Fibroblast of mammary gland (primary cell): ENCODE results near the gene ERAL1.
"Not testable (repeated sequence)": the region's sequence is repeated elsewhere in the genome, so short reads cannot be mapped to it uniquely, and the experiment has no call there.

Experiments used
- DNase-seq: peaks from one replicate; pipeline ENCODE4 v3.0.0-alpha.2; 2010; ENCODE audit warnings: low read depth
- H3K4me3 ChIP-seq: 2 replicates; pipeline ENCODE4 v1.5.1; 2011; ENCODE audit warnings: low read depth, mild to moderate bottlenecking, low read length, moderate library complexity; ENCODE audit not compliant: control insufficient read depth
- CTCF ChIP-seq: conservative IDR thresholded peaks from 2 replicates; pipeline ENCODE4 v1.5.1; 2011; ENCODE audit warnings: low read depth, low read length, inconsistent platforms; ENCODE audit not compliant: control insufficient read depth, insufficient read depth

Gene ERAL1

DNA sequence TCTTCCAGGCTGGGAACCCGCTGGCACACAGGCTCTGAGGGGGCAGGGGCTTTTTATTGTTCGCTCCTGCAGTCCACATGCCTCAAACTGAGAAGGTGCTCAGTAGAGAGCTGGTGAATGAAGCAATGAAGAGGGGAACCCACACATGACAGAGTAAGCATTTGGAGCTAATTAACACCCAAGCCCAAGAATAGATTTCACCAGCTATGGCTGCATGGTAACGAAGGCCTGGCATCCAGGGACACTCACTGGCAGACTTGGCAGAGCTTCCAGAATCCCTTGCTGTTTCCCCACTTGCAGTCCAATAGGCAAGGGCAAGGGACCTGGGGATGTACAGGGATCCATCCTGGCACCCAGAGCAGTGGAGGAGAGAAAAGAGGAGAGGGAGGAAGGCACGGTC lies 30.5 kb downstream of the ERAL1 start:
- TF ChIP-seq CTCF, result no peak
- no peak overlapping the region for H3K4me3 ChIP-seq
- no peak for DNase-seq

- TF ChIP-seq CTCF, result no peak
- DNase-seq, result no peak
- no peak overlapping the region for H3K4me3 ChIP-seq
These were observed 31.1 kb downstream of the ERAL1 start for GRCh38 chr17:28885951-28886350.

- no peak for TF ChIP-seq CTCF
- DNase-seq, result no peak
- H3K4me3 ChIP-seq, result no peak overlapping the region
These were observed 33.2 kb downstream of the ERAL1 start for GRCh38 chr17:28887871-28888471.

- no peak for TF ChIP-seq CTCF
- DNase-seq, result no peak
- H3K4me3 ChIP-seq, result no peak overlapping the region
These were observed 34.0 kb downstream of the ERAL1 start for GRCh38 chr17:28888832-28889231.

- H3K4me3 ChIP-seq, result no peak overlapping the region
- no peak for DNase-seq
- no peak for TF ChIP-seq CTCF
These were observed 35.2 kb downstream of the ERAL1 start for GRCh38 chr17:28889996-28890395.

DNA sequence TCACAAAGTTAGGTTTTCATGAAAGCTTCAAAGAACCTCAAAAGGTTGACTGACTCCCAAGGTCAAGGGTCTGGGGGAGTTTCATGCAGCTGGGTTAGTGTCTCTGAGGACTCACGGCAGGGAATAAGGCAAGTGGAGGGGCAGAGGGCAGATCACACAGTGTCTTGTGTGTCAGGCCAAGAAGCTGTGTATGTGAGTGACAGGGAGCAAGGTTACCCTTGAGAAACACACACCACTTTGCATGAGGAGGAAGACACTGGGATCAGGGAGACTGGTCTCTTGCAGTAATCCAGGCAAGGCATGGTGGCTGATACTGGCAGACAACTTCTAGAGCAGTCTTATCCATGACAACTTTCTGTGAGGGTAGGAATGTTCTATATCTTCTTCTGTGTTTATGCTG lies 36.4 kb downstream of the ERAL1 start:
- TF ChIP-seq CTCF, result no peak
- no peak overlapping the region for H3K4me3 ChIP-seq
- DNase-seq, result no peak

GRCh38 chr17:28892024-28892423 lies 37.2 kb downstream of the ERAL1 start:
- TF ChIP-seq CTCF, result no peak
- no peak for DNase-seq
- H3K4me3 ChIP-seq, result no peak overlapping the region

DNA sequence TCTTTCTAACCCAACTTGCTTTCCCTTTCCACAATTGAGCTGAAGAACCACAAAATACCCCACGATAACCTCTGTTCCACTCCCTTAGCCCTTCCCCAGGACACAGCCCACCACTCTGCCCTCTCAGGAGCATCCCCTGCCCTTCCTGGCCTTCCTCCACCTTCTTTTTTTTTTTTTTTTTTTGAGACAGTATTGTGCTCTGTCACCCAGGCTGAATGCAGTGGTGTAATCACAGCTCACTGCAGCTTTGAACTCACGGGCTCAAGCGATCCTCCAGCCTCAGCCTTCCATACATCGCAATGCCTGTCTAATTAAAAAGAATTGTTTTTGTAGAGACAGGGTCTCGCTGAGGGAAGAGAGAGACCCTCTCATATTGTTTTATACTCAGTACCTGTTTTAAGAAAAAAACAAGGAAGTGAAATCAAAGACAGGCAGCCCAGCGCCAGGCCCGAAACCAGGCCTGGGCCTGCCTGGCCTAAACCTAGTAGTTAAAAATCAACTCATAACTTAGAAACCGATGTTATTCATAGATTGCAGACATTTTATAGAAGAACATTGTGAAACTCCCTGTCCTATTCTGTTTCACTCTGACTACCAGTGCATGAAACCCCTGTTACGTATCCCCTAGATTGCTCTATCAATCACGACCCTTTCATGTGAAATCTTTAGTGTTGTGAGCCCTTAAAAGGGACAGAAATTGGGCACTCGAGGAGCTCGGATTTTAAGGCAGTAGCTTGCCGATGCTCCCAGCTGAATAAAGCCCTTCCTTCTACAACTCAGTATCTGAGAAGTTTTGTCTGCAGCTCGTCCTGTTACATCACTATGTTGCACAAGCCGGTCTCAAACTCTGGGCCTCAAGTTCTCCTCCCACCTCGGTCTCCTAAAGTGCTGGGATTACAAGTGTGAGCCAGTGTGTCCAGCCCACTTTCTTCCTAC lies 38.7 kb downstream of the ERAL1 start:
- DNase-seq, H3K4me3 ChIP-seq: not testable (repeated sequence)
